Measurements from ENCODE around the gene CATSPER3.

Gene CATSPER3

DNA sequence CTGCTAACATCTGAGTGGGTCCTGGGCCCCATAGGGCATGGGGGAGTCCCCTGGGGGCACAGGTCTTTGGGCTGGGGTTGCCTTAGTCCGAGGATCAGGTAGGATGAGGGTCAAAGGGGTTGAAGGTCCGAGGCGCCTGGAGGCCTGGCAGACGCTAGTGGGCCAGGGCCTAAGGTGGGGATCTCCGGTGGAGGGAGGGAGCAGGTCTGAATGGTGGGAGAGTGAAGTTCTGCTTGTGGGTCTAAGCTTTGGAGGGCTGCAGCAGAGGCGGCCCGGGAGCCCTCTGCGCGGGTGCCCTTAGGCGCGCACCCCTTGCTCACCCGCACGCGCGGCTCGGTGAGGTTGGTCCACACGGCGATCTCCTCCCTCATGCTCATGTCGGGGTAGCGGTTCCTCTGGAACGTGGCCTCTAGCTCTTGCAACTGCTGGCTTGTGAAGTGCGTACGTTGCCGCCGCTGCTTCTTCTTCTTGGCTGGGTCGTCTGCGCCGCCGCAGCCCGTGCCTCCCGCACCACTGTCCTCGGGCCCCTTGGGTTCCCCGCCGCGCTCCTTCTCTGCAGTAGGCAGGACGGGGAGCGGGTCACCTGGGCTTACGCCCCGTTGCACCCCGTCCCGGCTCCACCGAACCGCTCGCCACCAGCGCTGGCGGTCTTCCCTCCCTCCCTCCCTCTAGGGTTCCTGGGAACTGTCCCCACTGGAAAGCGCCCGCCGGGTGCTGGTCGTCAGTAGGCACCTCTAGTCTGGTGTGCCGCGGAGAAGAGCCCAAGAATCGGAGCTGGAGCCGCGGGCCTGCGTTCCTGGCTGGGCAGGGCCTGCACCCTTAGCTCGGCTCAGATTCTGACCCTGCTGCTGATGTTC is 63.5 kb downstream of the CATSPER3 start:
- no peak for DNase-seq

DNA sequence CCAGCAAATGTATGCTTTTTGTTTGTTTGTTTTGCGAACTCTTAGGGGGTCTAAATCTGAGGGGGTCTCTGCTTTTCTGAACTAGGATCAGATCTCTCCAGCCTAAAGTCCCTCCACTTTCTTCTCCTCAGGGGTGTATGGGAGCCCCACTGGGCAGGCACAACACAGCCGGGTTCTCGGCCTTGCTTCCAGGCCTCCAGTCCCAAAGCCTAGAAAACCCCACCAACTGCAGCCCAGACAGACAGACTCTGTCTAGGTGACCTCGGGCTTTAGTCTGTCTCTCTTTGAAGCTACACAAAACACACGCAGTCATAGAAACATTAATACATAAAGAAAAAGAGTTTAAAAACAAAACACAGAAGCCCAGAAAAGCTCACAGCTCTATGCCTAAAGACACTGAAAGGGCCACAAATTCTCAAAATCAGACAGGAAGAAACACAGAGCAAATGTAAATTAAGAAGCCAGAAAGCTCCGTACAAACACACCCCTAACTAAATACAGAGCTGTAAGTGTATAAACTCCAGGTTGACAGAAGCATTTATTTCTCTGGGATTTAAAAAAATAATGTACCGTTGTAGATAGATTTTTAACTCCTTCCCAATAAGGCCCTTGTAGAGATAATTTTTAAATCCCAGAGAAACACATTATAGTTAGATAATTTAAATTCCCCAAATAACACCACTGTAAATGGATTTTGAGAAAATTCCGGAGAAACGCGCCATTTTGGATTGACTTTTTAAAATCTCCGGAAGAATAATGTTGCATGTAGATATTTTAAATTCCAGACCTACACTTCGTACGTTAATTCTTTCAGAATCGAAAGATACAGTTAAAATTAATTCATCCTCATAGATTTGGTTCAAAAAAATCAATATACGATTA is 64.3 kb downstream of the CATSPER3 start:
- no peak for DNase-seq

DNA sequence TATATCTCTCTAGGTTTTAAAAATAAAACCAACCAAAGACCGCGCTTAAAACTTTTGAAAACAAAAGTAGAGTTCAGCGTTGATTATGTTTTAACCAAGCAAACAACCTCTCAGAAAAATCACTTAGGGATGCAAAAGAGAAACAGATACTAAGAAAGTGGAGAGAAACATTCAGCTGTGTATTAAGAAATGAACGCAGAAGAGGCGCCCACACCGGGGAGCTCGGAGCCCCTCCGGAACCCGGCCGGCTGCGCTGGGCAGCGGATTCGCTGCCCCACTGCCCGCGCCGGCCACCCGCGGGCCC is 64.9 kb downstream of the CATSPER3 start:
- no peak for DNase-seq

DNA sequence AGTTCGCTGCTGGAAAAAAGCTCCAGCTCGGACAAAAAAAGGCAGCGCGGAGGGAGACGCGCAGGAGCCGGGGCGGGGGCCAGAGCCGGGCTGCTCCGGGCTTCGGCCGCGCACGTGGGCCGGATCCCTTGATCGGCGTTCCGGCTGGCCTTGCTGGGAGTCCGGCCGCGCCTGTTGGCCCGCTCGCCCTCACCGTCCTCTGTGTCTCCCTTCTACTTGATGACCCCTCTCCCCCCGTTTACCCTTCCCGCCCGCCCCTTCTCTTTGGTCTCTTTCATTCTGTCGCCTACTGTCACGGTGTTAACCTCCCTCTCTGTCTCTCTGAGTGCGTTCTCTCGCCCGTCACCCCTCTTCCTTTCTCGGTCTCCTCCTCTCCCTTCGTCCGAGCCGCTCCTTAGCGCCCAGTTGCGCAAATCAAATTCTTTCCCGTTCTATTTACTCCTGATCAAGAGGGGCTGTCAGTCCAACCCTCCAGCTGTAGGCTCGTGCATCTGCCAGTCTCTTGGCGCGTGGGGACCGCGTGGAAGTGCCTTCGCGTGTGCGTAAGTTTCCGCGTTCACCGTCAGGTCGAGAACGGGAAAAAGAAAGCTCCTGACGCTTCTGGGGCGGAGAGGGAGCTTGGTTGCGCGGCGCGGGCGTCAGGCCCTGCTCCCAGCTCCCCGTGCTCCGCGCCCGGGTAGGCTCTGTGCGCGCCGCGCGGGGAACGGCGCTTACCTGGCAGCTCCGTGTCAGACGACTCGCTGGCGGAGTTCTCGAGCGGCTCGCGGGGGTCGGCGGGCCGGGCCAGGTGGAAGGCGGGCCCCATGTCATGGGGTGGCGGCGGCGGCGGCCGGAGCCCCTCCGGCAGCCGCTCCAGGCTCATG is 65.5 kb downstream of the CATSPER3 start:
- DNase-seq: no peak

DNA sequence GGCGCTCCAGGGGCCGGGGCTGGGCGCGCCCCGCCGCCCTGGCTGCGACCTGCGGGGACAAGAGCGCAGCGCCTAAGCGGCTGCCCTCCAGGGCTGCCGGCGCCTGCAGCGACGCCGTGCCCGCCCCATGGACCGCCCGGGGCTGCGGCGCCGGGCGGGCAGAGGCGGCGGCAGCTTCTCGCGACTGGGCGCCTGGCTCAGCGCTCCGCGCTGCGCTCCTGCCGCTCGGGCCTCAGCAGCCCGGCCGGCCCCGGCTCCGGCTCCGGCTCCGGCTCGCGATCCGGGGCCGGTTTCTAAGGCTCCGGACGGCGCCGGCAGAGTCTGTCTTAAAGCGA is 66.2 kb downstream of the CATSPER3 start, which contains the start of gene PITX1:
PITX1 (minus strand) TSS at position 328 of the 335 bp plus-strand sequence. CDS start 347 bp downstream, outside the sequence.
- DNase-seq: no peak

DNA sequence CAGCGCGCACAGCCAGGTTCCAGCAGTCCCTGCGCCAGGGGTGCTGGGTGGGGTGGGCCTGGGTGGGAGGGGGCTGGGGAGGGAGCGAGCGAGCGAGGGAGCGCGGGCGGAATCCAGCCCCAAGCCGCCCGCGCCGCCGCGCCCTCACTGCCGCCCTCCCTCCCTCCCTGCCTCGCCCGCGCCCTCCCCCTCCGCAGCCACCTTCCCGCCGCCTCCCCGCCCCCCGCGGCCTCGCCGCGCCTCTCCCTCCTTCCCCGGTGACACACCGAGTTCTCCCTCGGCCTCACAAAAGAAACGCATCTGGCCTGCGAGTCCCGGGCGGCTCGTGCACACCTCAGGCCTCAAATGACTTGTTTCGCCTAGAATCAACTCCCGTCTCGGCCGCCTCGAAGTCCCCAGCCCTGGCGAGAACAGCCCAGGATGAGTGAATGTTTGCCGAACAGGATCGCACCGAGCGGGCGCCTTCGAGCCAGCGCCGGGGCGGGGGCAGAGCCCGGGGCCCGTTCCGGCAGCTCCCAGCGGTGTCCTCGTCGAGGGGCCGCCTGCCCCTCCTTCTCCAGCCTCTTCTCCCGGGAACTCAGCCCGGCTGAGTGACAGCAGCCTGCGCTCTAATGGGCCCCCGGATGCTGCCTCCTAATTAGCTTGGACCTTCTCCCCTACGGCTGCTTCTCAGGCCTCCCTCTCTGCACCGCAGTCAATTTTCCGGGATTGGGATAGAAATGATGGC is 66.7 kb downstream of the CATSPER3 start:
- no peak for DNase-seq

DNA sequence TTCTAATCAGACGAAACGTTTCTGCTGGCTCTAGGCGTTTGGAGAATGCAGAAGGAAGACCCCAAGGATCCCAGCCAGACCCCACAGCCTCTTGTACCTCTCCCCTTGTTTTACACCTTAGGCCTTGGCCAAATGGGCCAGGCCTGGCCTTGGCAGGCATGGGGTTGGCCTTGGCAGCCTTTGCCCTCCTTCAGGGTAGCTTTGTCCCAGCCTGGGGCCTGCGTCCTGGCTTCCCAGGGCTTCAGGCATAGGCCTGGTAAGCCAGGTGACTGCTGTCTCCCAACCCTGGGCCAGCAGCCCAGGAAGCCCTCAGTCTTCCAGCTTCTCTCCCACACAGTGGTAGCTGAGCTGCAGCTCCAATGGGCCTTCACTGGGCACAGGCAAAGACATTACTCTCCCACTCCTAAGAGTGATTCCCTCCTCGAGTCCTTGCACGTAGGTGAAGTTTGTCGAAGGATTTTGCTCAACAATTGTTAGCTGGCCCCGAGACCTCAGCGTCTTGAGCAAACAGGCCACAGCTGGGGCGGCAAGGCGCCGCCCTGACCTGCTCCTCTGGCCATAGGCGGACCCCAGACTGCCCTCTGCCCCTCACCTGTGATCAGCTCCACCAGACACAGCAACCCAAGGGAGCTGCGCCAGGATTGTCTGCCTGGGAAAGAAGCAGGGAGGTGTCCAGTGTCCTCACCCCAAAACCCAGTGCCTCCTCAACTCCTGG is 67.4 kb downstream of the CATSPER3 start:
- DNase-seq: no peak

DNA sequence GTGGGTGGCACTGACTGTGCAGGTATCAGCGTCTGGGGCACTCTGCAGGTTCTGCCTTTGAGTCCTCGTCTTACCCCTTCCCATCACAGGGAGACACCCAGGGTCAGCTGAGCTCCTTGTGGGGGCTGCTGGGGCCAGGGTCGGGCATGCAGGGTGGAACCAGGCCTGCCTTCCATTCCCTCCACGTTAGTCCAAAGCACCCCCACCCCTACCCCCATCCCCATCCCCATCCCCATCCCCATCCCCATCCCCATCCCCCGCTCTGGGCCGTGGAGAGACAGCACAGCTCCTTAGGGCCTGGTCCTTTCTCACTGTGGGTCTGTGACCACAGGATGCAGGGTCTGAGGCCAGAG is 67.9 kb downstream of the CATSPER3 start:
- no peak for DNase-seq

DNA sequence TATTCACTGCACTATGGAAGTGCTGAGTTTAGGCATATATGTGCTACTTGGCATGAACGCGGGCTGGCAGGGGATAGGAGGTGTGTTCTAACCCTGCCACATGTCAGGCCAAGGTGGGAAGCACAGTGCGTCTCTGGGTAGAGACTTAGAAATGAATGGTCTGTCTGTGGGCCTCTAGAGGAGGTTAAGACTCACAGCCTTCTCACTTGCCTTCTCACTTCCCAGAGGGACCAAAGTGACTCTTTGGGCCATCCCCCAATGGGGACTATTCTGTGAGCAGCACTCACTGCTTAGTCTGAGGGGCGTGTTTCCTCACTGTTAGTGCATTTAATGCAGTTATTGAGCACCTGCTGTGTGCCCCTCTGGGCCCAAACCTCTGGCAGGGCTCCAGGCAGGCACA is 68.7 kb downstream of the CATSPER3 start:
- no peak for DNase-seq

DNA sequence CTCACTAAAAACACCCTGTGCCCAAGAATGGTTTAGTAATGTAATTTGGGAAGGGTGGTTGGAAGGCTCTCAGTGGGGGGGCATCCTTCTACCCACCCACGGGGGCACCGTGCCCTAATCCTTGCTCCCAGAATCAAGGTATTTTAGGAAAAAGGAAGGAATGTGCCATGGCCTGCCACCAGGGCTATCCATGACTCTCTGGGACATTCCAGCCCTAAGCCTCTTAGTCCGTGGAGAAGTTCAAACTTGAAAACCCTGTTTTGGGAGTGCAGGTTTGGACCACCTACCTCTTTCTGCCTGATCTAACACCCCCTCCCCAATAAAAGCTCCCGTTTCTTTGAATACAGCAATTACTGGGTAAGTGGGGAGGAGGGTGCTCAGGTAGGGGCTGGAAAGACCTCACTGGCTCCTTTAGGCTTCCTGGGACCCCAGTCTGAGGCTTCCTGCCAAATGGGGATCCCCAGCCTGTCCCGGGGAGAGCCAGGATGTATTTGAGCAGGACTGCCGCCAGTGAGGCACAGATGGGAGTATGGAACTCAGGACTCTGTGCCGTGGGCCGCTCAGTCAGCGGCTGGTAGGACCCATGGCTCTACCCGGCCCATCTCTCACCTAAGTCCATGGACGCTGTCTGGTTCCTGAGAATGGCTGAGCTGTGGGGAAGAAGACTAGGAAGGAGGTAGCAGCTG is 70.0 kb downstream of the CATSPER3 start:
- DNase-seq: no peak

DNA sequence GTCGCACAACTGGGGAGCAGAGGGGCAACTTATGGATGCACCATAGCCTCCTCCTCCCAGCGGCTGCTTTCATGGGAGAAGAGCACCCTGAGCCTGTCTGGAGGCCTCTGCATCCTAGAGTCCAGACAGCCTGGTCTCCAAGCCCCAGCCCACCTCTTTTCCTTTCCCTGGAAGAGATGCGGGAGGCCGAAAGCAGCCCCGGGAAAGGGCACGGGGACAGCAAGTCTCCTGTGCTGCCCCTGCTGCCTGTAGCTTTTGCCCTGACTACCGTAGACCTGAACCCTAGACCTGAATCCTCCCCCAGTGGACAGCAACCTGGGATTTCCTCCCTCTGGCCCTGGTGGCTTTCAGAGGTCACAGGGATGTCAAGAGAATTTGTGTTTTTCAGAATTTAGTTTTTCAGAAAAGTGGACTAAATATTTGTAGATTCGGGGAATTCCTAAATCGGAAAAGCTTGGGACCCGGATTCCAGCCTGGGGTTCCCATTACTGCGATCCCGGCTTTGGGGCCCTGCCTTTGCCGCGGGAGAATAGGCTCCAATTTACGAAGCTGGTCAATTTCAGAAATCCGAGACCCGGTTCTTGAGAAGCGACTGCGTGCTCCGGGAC is 70.6 kb downstream of the CATSPER3 start:
- DNase-seq: no peak

DNA sequence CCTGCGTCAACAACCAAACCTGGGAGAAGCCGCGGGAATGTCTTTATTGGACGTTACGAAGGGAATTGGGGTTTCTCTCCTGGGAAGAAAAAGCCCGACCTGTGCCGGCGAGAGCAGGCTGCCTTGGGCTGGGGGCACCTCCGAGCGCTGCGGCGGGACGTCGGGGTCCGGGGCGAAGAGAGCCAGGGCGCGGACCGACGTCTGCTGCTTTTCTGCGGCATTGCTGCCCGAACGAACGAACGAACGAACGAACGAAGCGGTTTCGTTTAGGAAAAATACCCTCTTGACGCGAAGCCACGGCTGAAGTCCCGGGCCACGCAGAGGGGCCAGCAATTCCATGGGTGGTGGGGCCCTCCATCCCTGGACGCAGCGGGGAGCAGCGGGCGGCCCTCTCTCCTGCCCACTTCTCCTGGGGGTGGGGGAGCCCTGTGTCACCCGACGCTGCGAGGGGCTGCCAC is 71.1 kb downstream of the CATSPER3 start:
- no peak for DNase-seq

DNA sequence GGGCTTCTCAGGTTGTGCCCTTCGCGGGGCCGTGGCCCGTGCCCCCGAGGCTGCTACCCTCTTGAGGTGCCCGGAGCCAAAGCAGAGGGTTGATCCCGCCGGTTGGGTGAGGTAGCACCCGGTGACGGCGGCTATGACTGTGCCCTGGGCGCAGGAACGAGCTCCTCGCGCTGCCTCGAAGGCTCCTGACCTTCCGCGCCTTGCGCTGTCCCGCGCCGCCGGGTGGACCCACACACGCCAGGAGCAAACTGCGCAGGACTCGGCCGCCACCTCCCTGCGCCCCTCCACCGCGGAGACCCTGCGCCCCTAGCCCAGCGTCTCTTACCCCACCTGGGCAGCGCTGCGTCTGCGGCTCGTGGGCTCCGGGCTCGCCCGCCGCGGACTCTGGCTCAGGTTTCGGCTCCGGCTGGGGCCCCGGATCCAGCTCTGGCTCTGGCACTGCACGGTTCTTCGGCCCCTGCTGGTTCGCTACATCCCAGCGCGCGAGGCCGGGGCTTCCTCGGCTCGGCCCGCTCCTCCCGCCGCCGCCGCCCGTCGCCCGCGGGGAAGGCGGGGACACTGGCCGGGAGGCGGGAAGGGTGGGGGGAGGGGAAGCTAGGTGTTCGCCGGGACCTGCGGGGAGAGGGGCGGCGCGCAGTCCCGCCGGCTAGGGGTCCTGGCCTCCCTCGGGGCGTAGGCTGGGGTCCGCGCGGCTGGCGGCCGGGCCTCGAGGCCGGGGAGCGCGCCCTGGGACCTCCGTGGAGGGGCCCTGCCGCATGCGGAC is 71.7 kb downstream of the CATSPER3 start:
- DNase-seq: no peak

DNA sequence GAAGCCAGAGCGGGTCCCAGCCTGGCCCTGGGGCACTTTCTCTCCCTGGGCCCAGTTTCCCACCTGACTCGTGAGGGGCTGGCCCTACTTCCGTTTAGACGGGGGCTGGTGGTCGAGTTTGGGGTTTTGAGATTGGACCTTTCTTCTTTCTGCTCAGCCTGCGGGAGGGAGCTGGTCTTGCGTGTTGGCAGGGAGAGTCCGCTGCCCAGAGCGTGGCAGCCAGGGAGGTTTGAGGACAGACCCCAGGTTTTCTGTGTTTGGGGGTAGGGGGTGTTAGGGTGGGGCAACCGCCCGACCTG is 72.3 kb downstream of the CATSPER3 start:
- no peak for DNase-seq

DNA sequence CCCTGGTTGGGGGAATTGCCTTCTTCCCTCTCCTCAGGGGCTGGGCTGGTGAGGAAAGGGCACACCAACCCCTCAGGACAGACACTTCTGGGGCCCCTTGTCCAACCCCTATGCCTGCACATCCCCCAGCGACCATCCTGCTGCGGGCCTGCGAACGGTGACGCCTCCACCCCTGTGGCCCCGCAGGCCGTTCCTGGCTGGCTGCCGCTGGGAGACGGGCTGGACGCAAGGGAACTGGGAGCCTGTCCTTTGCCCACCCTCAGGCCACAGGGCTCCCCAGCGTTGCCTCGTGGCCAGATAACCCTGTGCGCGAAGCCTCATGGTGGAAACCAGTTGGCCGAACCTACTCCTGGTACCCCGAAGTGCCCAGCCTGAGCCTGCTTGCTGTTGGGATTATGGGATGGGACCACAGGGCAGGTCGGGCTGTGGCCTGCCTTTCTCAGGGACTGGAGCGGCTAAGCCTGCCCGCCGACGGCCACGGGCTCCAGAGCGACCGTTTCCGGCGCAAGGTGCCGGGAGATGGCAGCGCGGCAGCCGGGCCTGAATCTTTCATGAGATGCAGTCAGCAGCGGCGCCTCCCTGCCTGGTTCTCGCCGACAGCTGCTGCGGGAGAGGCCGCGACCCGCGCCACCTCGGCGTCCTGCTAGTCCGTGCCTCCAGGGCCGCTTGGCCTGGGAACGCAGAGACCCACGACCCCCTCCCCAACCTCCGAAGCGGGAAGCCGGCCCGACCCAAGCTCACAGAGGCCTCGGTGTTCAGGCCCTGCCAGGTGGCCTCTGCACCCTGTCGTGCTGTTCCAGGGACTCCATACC is 72.8 kb downstream of the CATSPER3 start:
- no peak for DNase-seq

DNA sequence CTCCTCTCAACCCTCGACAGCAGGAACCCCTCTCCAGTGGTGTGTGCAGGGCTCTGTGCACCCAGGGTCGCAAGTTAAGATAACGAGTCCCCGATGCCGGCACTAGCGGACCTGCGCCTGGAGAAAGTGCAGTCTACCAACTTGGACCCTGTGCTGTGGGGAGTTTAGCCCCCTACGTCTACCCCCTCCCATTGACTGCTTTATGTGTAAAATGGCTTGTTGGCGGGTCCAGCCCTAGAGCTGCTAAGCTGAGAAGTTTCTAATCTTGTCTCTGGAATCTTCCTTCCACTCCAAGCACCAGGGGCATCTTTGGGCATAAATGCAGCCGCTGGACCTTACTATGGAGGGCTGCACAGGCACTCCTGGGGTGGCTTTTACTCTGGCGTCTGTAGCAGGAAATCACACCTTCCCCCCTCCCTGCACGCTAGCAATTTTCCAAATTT is 73.5 kb downstream of the CATSPER3 start:
- DNase-seq: no peak

DNA sequence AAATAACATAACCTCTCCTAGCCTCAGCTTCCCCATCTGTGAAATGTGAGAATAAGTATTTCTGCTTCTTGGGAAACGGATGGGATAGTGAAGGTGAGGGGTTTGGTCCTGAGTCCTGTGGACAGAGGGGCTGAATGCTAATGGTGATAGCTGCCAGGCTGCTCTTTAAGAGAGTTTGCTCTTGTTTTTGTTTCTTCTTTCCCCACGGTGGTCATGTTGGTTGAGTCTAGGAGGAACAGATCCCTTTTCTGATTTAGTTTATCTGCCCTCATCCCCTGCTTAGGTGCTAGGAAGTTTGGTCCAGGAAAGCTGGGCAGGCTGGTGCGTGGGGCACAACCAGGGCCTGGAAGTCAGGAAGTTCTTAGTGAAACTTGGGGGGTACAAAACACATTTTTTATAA is 74.0 kb downstream of the CATSPER3 start:
- DNase-seq: no peak

DNA sequence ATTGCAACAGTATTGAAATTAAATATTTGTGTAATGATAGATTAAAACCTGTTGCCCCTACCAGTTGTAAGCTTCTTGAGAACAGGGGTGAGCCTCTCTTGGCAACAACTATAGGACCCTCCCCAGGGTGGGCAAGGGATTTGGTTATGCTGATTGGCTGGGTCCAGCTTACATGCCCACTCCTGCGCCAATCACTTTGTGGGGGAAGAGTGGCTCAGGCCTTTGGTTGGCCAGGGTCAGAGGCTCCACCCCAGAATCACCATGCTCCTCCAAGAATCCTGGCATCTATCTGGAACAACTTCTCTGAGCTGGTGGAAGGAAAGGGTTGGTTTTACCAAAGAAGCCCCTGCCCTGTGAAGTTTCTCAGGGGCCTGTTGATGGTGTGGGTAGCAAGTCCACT is 74.9 kb downstream of the CATSPER3 start:
- no peak for DNase-seq

DNA sequence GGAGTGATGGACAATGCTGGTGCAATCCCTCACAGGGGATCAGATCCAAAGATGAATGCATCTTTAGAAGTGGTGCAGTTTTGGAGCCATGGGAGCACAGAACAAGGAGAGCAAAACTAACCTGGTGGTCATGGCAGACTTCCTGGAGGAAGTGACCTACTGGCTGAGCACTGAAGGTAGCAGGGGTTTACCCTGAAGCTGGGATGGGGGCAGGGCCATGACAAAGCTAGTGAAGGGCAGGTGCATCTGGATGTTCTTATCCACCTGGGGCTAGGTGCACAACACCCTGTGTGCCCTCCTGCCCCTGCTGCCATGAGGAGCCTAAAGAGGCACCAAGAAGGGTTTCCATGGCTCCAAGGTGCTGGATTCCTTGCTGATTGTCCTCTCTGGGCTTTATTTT is 77.8 kb downstream of the CATSPER3 start:
- no peak for DNase-seq

Data from activated gamma-delta T cell (primary cell).